Forelimb muscle (tissue), 1 donor: ENCODE measurements around the gene RAB17. TPM values are rescaled to one million over a fixed set of nuclear protein-coding genes. Genes with fewer than 3 reads are reported as not detected.
"Not testable (repeated sequence)": the region's sequence is repeated elsewhere in the genome, so short reads cannot be mapped to it uniquely, and the experiment has no call there.

Source experiments
- DNase-seq: peaks from one replicate; pipeline ENCODE4 v3.0.0-alpha.2; 2013; ENCODE audit warnings: low read depth
- polyA plus RNA-seq: library from polyadenylated mRNA; unstranded; fragments of 120-200 nt; gene quantifications from one replicate; pipeline ENCODE4 v1.2.1, GENCODE V29; 2013; ENCODE audit not compliant: insufficient read length

The RAB17 gene
- polyA plus RNA-seq, 1 donor: 4.1 TPM

DNA sequence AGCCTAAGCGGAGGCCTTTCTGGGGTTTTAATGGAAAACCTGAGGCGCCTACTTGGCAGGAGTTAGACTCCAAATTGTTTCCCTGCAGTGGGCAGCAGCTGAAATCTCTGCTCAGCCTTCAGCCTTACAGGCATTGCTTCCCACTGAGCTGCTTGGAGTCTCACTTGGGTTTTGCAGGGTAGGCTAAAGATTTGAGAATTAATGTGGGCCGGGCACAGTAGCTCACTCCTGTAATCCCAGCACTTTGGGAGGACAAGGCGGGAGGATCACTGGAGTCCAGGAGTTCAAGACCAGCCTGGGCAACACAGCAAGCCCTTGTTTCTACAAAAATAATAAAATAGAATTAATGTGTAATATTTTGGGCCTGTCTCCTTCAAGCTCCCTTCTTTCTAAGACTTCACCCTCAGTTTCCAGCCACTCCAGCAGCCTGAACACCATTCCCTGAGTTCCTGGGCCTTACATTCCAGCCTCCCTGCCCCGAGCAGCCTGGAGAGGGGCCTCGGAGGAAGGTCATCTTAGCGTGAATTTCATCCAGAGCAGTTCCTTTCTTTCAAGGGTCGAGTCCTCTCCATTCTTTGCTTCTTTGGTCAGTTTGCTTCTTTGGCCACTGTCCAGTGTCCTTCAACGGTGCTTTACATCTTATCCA is 9.1 kb upstream of the RAB17 start:
- DNase-seq: no peak

DNA sequence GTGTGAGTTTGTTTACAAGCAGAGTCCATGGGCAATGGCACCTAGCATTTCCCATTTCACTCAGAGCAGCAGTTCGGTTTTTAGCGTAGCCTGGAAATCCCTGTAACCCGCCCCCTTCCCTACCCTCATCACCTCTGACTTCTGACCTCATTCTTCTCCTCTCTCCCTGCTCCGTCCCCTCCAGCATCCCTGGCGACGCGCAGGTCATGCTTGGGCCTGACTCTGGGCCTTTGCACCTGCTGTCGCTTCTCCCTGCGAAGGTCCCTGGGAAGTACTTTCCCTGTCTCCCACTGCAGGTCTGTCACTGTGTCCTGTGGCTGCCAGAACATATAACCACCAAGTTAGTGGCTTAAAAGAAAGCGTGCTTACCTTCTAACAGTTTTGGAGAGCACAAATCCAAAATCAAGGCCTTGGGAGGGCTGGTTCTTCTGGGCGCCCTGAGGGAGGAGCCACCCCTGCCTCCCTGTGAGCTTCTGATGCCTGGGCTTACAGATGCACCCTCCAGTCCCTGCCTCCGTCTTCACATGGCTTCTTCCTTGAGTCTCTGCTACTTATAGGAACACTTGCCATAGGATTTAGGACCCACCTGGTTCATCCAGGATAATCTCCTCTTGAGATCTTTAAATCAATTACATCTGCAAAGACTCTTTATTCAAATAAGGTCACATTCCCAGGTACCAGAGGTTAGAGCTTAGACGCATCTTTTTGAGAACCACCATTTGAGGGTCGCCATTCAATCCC is 8.1 kb upstream of the RAB17 start:
- no peak for DNase-seq

DNA sequence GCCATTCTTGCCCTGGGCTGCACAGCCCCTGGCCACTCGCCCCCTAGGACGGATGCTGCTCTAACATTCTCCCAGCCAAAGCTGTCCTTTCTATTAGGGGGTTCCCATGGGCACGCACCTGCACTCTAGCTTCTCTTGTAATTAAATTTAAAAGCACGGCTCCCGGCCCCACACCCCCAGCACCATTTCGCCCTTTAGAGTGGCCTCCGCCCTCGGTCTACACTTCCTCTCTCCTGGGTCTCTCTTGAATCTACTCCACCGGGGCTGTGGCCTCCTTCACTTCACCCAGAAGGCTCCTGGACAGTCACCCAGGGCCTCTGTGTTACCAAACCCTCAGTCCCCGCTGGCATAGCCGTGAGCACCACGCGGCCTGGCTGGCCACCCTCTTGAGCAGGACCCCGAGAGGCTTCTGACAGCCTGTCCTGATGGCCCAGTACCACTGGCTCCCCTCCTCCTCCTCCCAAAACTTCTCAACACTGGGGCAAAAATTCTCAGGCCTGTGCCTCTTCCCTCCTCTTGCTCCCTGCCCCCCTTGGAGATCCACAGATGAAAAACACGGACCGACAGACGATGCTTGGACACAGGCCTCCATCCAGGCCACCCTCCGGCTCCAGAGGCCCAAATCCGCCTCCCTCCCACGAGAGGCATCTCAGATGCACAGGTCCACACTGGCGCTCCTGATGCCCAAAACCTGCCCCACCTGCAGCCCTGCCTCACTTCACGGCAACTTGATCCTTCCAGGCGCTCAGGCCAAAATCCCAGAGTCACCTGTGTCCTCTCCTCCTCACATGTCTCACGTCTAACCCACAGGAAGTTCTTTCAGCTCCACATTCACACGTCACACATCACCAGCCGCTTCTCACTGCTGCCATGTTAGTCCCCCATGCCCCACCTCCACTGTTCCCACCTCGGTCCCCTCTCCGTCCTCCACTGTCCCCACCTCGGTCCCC is 6.9 kb upstream of the RAB17 start:
- no peak for DNase-seq

GRCh38 chr2:237596520-237597195 is 6.1 kb upstream of the RAB17 start:
- DNase-seq: no peak

GRCh38 chr2:237595829-237596519 is 5.4 kb upstream of the RAB17 start:
- not testable (repeated sequence) for DNase-seq

DNA sequence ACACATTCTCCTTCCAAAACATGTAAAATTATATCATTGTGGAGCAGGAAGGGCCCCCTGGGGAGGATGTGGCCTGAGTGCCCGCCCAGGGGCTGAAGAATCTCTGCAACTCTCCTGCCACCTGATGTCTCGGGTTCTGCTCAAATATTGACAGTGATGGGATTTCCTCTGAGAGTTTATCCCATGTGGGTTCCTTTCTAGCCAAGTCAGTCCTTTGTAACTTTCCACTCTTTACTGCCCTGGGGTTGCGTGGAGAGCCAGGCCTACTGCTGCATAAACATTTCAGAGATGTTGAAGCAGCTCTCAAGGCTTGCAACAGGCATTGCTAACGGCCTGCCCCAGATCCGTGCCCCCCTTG is 4.0 kb upstream of the RAB17 start:
- DNase-seq: no peak

GRCh38 chr2:237593596-237594320 is 3.2 kb upstream of the RAB17 start:
- no peak for DNase-seq

DNA sequence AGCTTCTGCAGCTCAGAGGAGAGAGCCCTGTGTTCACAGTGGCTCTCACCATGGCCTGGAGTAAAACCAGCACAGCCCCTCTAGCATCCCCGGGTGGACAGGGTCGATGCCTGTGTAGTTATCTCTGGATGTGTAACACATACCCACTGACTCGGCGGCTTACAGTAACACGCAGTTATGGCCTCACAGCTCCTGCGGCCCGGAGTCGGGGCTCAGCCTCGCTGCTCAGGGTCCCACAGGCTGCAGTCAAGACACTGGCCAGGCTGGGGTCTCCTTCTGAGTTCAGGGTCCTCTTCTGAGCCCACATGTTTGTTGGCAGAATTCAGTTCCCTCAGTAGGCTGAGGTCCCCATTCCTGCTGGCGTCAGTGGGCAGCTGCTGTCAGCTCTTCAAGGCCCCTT is 2.5 kb upstream of the RAB17 start:
- DNase-seq: no peak

DNA sequence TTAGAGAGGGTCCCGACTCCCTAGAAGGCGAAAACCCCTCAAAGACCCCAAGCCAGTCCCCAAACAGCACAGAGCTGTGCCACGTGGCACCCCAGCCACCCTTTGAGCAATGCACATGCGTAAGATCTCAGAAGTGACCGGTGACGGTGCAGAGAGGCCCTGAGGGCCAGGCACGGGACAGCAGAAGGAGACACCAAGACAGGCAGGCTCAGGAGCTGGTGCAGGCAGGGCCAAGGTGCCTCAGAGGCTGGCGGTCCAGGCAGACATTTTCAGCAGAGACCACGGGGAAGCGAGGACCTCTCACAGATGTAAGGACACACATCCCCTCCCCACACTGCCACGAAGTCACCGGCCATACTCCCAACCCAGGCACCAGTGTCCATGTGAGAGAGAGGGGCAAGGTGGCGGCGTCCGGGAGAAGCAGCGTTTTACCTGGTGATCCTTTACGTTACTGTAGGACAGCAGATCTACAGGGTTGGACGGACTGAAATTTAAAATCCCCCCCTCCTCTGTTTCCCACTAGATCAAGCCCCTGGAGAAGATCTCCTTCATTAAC is 2.0 kb upstream of the RAB17 start:
- no peak for DNase-seq

DNA sequence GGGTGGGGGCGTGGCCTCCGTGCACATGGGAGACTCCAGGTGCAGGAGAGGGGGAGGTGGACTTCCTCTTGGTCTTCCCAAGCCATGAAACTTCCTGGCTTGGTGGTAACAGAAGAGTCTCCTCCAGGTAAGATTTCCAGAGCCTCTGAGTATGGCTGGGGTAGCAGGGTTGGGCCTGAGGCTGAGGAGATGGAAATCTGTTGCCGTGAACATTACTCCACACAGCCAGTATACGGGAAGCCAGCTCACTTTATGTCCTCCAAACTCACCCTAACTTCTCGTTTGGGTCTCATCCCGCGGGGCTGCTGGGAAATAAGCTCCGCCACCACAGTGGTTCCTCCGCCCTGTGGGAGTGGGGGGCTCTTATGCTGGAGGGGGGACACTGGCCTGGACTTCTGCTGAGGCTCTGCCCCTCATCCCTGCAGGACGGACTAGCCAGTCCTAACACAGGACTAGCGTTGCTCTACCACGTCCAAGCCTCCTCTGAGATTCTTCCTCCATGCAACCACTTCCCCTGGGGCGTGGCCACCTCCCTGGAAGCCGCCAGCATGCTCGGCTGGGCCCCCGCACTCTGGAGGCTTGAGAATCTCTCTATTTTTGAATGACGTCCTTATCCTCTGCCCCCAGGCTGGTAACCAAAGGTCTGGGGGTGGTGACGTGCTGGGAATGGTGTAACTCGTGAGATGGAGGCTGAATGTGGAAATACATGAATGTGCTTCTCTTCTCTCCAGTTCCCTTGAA is 777 bp upstream of the RAB17 start:
- DNase-seq: no peak

DNA sequence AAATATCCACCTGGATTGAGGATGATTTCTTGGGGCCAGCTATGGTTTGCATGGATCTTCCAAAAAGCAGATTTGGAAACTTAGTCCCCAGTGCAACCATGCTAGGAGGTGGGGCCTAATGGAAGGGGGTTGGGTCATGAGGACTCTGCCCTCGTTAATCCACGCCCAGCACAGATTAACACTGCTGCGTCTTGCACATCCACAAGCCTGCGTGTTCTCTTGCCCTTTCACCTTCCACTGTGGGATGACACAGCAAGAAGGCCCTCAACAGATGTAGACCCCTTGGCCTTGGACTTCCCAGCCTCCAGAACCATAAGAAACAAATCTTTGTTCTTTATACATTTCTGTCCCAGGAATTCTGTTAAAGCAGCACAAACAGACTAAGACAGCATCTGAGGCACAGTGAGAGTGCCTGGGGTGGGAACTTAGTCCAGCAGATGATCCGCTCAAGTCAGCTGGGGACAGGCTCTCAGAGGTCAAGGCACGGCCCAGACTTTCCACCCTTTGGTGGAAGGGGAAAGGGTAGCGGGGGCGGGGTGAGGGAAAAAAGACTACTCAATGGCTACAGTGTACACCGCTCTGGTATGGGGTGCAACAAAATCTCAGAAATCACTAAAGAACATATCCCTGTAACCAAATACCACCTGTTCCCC is 2.4 kb downstream of the RAB17 start:
- no peak for DNase-seq

DNA sequence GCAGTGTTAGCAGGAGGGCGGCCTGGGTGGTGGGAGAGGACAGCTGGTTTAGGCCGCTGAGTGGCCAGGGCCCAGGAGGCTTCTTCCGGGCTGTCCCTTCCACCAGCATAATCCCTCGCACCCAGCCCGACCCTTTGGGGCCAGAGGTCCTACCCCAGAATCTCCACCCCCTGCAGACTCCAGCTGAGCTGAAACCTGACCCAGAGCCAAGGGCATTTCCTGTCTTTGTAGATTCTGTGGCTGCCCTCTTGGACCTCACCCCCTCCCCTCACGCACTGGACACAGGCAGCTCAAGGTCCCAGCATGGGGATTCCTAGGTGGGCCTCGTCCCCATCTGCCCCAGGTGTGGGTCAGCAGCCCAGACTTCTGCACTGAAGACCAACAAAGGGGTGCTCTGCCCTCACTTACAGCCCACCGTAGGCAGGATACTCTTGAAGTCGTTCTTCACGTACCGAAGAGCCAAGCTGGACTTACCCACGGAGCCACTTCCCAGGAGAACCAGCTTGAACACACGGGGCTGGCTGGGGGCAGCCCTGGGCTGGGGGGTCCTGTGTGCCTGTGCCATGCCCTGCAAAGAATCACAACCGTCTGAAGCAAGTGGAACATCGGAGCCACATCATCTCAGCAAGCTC is 4.8 kb downstream of the RAB17 start:
- no peak for DNase-seq

GRCh38 chr2:237583385-237584295 is 6.9 kb downstream of the RAB17 start:
- DNase-seq: no peak

- DNase-seq: peak; percentile 56
Measured at GRCh38 chr2:237581751-237582746, 8.5 kb downstream of the RAB17 start.

DNA sequence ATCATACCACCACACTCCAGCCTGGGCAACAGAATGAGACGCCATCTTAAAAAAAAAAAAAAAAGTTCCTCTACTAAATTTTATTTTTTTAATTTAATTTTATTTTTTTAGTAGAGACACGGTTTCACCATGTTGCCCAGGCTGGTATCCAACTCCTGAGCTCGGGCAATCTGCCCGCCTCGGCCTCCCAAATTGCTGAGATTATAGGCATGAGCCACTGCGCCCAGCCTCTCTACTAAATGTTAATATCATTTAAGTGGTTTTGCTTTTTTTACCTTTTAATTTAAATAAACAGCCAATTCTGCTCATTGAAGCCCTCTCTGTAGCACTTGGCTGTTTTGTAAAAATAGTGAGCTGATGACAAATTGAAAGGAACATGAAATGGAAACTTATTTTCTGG is 9.2 kb downstream of the RAB17 start:
- DNase-seq: no peak
